Neuron (in vitro differentiated cells): Measurements from ENCODE around the gene EHBP1.

Experiments
- H2AFZ ChIP-seq: one replicate; pipeline ENCODE4 v1.6.1; 2013; ENCODE audit warnings: low read depth, mild to moderate bottlenecking, inconsistent platforms, low read length, moderate library complexity
- H3K27me3 ChIP-seq: one replicate; pipeline ENCODE4 v1.6.1; 2013; ENCODE audit warnings: low read length; ENCODE audit not compliant: insufficient read depth
- H3K36me3 ChIP-seq: one replicate; pipeline ENCODE4 v1.6.1; 2013; ENCODE audit warnings: low read length; ENCODE audit not compliant: insufficient read depth
- H3K4me1 ChIP-seq: one replicate; pipeline ENCODE4 v1.6.1; 2013; ENCODE audit warnings: low read length; ENCODE audit not compliant: insufficient read depth
- H3K4me3 ChIP-seq: 2 replicates; pipeline ENCODE4 v1.5.1; 2013; ENCODE audit warnings: mild to moderate bottlenecking, low read length, moderate library complexity
- H3K9me3 ChIP-seq: one replicate; pipeline ENCODE4 v1.6.1; 2013; ENCODE audit warnings: low read length

The EHBP1 gene

DNA sequence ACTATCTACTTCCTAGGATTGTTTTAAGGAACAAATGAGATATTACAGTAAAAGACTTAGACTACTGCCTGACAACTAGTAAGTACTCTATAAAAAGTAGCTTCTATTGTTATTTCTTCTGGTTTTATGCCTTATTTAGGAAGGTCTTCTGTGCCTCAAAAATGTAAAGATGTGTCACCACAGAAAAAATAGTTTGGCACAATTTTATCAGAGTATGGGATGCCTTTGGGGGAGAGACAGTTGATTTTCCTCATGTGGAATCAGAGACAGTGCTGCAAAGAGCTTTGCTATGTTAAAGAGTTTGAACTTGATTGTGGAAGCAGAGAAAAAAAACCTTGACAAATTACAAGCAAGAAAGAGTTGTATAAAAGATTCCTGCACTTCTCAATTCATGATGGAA, 98.4 kb downstream of the EHBP1 start:
- H3K36me3 ChIP-seq, result peaks cover 4% of the 10 kb centered on the region
- no peak overlapping the region for H3K4me3 ChIP-seq
- no peaks in the 10 kb centered on the region for H3K4me1 ChIP-seq
- no peaks in the 10 kb centered on the region for H3K27me3 ChIP-seq
- peaks cover 7% of the 10 kb centered on the region for H3K9me3 ChIP-seq
- H2AFZ ChIP-seq, result no peak overlapping the region

GRCh38 chr2:62806231-62806630, 100.7 kb downstream of the EHBP1 start:
- Histone ChIP-seq H3K9me3 (peaks cover 8% of the 10 kb centered on the region), H3K4me1 (no peaks in the 10 kb centered on the region), H2AFZ (no peak overlapping the region), H3K4me3 (no peak overlapping the region), H3K36me3 (peaks cover 4% of the 10 kb centered on the region), H3K27me3 (no peaks in the 10 kb centered on the region)

- peaks cover 8% of the 10 kb centered on the region for H3K9me3 ChIP-seq
- no peak overlapping the region for H3K4me3 ChIP-seq
- no peak overlapping the region for H2AFZ ChIP-seq
- peaks cover 4% of the 10 kb centered on the region for H3K36me3 ChIP-seq
- H3K4me1 ChIP-seq, result no peaks in the 10 kb centered on the region
- no peaks in the 10 kb centered on the region for H3K27me3 ChIP-seq
Observed at GRCh38 chr2:62808554-62808953, 103.0 kb downstream of the EHBP1 start.

DNA sequence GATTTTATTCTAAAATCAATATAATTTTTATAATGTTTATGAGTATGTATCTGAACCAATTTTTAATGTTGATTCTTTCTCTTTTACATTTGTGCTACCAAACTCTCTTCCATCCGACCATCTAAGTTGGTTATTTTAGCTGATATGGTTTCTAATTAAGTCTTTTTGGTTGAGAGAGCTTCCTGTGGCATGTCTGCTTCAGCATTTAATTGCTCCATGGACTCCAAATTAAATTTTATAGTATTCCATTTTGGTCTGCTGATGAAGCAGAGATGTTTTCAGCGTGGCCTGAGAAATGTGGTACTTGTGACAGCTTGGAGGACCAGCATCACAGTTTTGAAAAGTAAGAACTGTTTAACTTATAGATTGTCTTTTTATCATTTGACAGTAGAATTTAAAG, 105.6 kb downstream of the EHBP1 start:
- Histone ChIP-seq H3K36me3 (peaks cover 4% of the 10 kb centered on the region), H3K27me3 (no peaks in the 10 kb centered on the region), H2AFZ (no peak overlapping the region), H3K4me3 (no peak overlapping the region), H3K4me1 (no peaks in the 10 kb centered on the region), H3K9me3 (peaks cover 6% of the 10 kb centered on the region)

GRCh38 chr2:62811972-62812371, 106.5 kb downstream of the EHBP1 start:
- H3K4me3 ChIP-seq, result no peak overlapping the region

GRCh38 chr2:62812921-62813825, 107.7 kb downstream of the EHBP1 start:
- no peaks in the 10 kb centered on the region for H3K4me1 ChIP-seq
- H3K36me3 ChIP-seq, result no peaks in the 10 kb centered on the region
- H2AFZ ChIP-seq, result no peak overlapping the region

More at GRCh38 chr2:62811972-62812371, 106.5 kb downstream of the EHBP1 start:
- Histone ChIP-seq H3K27me3 (no peaks in the 10 kb centered on the region), H2AFZ (no peak overlapping the region), H3K4me1 (no peaks in the 10 kb centered on the region), H3K36me3 (no peaks in the 10 kb centered on the region), H3K9me3 (peaks cover 2% of the 10 kb centered on the region)

GRCh38 chr2:62814123-62814522, 108.6 kb downstream of the EHBP1 start:
- Histone ChIP-seq H3K9me3 (peaks cover 2% of the 10 kb centered on the region), H3K4me1 (no peaks in the 10 kb centered on the region), H3K36me3 (no peaks in the 10 kb centered on the region), H3K27me3 (no peaks in the 10 kb centered on the region), H2AFZ (no peak overlapping the region), H3K4me3 (no peak overlapping the region)

More at GRCh38 chr2:62812921-62813825, 107.7 kb downstream of the EHBP1 start:
- no peaks in the 10 kb centered on the region for H3K27me3 ChIP-seq
- peaks cover 2% of the 10 kb centered on the region for H3K9me3 ChIP-seq
- no peak overlapping the region for H3K4me3 ChIP-seq

DNA sequence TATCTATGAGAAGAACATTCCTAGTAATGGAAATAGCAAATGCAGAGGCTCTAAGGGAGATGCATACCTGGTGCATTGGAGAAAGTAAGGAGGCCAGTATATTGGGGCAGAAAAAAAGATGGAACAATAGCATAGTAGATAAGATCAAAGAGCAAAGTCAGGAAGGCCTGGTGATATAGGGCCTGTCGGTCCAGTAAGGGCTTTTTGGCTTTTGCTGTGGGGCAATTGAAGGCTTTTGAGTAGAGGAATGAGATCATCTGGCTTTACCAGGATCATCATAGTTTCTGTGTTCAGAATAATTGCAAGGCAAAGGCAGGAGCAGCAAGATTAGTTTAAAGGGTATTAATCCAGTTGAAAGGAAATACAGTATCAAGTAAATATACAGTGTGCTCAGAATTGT, 111.8 kb downstream of the EHBP1 start:
- H3K9me3 ChIP-seq, result no peaks in the 10 kb centered on the region
- H3K4me3 ChIP-seq, result no peak overlapping the region
- no peak overlapping the region for H2AFZ ChIP-seq
- H3K27me3 ChIP-seq, result no peaks in the 10 kb centered on the region
- H3K36me3 ChIP-seq, result no peaks in the 10 kb centered on the region
- H3K4me1 ChIP-seq, result no peaks in the 10 kb centered on the region

DNA sequence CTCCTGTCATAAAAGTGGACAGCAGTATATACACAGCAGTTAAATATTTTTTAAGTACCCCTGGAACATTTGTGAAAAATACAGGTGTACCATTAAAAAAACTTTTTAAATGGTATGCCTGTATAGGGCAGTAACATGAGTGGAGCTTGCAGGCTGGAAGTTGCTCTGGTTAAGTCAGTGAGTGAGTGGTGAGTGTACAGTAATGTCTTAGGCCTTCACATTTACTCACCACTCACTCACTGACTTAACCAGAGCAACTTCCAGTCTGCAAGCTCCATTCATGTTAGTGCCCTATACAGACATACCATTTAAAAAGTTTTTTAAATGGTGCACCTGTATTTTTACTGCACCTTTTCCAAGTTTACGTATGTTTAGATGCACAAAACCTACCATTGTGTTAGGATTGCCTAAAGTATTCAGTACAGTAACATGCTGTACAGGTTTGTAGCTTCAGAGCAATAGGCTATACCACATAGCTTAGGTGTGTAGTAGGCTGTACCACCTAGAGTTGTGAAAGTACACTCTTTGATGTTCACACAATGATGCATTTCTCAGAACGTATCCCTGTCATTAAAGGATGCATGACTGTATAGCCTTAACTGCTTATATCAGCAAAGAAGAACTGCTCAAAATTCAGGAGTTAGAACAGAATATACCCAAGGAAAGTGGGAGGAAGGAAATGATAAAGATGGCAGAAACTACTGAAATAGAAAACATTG, 112.6 kb downstream of the EHBP1 start:
- no peaks in the 10 kb centered on the region for H3K36me3 ChIP-seq
- no peaks in the 10 kb centered on the region for H3K9me3 ChIP-seq
- H3K4me3 ChIP-seq, result no peak overlapping the region
- no peak overlapping the region for H2AFZ ChIP-seq
- no peaks in the 10 kb centered on the region for H3K4me1 ChIP-seq
- H3K27me3 ChIP-seq, result no peaks in the 10 kb centered on the region

- H2AFZ ChIP-seq, result no peak overlapping the region
- H3K36me3 ChIP-seq, result peaks cover 10% of the 10 kb centered on the region
- no peak overlapping the region for H3K4me3 ChIP-seq
- no peaks in the 10 kb centered on the region for H3K27me3 ChIP-seq
- H3K4me1 ChIP-seq, result no peaks in the 10 kb centered on the region
- no peaks in the 10 kb centered on the region for H3K9me3 ChIP-seq
Observed at GRCh38 chr2:62822549-62822948, 117.0 kb downstream of the EHBP1 start.

- Histone ChIP-seq H2AFZ (no peak overlapping the region), H3K36me3 (peaks cover 10% of the 10 kb centered on the region), H3K27me3 (no peaks in the 10 kb centered on the region), H3K4me1 (no peaks in the 10 kb centered on the region), H3K9me3 (no peaks in the 10 kb centered on the region), H3K4me3 (no peak overlapping the region)
Observed at GRCh38 chr2:62824388-62824787, 118.9 kb downstream of the EHBP1 start.

- peaks cover 10% of the 10 kb centered on the region for H3K36me3 ChIP-seq
- no peak overlapping the region for H2AFZ ChIP-seq
- no peaks in the 10 kb centered on the region for H3K27me3 ChIP-seq
- no peaks in the 10 kb centered on the region for H3K9me3 ChIP-seq
- no peak overlapping the region for H3K4me3 ChIP-seq
- no peaks in the 10 kb centered on the region for H3K4me1 ChIP-seq
Observed at GRCh38 chr2:62826141-62826540, 120.6 kb downstream of the EHBP1 start.

DNA sequence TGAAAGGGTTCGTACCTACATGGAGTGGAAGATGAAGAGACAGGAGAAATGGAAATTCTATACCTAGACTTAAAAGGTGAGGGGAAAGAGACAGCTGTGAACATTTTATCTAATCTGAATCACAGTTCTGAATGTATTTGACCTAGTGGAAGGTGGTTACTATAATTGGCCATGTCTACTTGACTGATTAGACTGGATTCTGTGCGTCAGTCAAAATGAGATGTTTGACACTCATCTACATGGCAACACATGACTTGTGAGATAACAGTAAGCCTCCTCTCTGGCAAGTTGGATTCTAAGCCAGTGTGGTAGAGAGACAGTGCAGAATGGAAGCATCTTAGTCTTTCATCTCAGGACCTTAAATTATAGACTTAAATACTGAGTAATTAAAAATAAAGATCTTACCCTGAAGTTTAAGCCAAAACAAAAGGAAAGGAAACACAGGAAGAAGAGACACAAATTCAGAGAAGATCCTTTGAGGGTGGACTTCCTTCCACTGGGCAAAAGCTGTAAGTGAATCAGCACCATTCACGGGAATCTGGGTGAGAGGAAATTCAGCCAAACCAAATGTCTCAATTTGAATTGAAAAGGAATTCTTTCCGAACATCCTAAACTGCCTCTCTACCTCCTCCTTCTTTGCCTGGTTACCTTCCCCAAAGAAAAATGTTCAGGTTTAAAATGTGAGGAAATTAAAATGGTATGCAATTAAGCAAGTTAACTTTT, 121.6 kb downstream of the EHBP1 start:
- no peak overlapping the region for H2AFZ ChIP-seq
- peaks cover 13% of the 10 kb centered on the region for H3K36me3 ChIP-seq
- no peaks in the 10 kb centered on the region for H3K27me3 ChIP-seq
- no peak overlapping the region for H3K4me3 ChIP-seq
- H3K4me1 ChIP-seq, result no peaks in the 10 kb centered on the region
- no peaks in the 10 kb centered on the region for H3K9me3 ChIP-seq
